ENCODE measurements around the gene XYLT1.

XYLT1 gene, protein sequence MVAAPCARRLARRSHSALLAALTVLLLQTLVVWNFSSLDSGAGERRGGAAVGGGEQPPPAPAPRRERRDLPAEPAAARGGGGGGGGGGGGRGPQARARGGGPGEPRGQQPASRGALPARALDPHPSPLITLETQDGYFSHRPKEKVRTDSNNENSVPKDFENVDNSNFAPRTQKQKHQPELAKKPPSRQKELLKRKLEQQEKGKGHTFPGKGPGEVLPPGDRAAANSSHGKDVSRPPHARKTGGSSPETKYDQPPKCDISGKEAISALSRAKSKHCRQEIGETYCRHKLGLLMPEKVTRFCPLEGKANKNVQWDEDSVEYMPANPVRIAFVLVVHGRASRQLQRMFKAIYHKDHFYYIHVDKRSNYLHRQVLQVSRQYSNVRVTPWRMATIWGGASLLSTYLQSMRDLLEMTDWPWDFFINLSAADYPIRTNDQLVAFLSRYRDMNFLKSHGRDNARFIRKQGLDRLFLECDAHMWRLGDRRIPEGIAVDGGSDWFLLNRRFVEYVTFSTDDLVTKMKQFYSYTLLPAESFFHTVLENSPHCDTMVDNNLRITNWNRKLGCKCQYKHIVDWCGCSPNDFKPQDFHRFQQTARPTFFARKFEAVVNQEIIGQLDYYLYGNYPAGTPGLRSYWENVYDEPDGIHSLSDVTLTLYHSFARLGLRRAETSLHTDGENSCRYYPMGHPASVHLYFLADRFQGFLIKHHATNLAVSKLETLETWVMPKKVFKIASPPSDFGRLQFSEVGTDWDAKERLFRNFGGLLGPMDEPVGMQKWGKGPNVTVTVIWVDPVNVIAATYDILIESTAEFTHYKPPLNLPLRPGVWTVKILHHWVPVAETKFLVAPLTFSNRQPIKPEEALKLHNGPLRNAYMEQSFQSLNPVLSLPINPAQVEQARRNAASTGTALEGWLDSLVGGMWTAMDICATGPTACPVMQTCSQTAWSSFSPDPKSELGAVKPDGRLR

DNA sequence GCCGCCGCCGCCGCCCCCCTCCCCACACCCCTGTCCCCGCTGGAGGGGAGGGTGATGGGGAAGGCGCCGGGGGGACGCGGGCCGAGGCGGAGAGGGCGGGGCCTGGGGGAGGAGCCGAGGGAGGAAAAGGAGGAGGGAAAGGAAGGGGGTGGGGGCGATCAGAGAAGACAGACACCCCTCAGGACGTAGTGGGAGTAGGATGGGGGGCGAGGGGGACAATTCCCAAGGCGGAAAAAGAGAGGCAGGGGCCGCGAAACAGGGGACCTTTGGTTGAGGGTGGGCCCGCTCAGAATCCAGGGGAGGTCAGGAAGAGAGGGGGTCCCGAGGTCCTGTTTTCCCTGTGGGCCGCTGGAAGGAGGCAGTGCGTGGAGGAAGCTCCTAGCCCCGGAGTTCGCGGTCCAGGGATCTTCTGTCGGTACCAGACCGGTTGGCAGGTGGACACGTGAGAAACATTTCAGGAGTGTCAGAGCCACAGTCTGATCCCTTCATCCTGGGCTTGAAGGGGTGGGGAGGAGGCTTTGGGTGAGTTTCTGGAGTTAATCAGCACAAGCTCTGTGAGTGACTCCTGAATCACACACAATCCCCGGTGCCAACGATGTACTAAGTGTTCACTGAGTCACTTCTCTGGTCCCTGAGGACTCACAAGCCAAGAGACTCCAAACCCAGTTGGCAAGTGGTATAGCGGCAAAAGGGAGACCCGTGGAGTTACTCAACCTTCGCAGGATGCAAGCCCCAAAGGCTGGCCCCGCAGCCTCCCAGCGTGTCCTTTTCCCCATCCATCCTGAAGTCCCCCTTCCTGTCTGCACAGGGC is at the start of gene XYLT1:
Gene XYLT1, minus strand, starts transcription at position 53 of the 811 bp plus-strand sequence. CDS start 164 bp downstream, outside the sequence.
- peak within 1 kb of the TSS; percentile 86 for H3K4me3 ChIP-seq (ENCODE audit: low read length)
- peak; percentile 98 for DNase-seq (ENCODE audit: low read depth)
- TF ChIP-seq, protein P1, sequence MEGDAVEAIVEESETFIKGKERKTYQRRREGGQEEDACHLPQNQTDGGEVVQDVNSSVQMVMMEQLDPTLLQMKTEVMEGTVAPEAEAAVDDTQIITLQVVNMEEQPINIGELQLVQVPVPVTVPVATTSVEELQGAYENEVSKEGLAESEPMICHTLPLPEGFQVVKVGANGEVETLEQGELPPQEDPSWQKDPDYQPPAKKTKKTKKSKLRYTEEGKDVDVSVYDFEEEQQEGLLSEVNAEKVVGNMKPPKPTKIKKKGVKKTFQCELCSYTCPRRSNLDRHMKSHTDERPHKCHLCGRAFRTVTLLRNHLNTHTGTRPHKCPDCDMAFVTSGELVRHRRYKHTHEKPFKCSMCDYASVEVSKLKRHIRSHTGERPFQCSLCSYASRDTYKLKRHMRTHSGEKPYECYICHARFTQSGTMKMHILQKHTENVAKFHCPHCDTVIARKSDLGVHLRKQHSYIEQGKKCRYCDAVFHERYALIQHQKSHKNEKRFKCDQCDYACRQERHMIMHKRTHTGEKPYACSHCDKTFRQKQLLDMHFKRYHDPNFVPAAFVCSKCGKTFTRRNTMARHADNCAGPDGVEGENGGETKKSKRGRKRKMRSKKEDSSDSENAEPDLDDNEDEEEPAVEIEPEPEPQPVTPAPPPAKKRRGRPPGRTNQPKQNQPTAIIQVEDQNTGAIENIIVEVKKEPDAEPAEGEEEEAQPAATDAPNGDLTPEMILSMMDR (conservative IDR thresholded peaks at IDR 0.05; ENCODE audit: low read length): no peak

DNA sequence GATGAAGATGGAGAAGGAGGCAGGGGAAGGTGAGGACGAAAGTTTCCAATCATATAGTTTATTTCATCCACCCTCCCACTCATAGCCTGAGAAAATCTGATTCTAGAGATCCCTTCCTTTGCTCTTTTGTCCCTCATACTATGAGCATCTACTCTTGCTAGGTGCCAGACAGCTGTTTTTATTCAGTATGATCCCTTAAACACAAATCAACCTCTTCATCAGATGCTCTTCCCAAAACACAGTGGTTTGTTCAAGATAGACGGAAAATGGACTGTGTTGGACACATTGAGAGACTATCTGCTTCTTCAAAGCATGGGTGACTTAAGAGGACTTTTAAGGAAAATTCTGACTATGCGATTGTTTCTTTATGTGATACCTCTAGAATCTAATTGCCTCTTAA is 49.4 kb upstream of the XYLT1 start:
- TF ChIP-seq, protein P1 (conservative IDR thresholded peaks at IDR 0.05; ENCODE audit: low read length): no peak
- no peak overlapping the region for H3K4me3 ChIP-seq (ENCODE audit: low read length)

DNA sequence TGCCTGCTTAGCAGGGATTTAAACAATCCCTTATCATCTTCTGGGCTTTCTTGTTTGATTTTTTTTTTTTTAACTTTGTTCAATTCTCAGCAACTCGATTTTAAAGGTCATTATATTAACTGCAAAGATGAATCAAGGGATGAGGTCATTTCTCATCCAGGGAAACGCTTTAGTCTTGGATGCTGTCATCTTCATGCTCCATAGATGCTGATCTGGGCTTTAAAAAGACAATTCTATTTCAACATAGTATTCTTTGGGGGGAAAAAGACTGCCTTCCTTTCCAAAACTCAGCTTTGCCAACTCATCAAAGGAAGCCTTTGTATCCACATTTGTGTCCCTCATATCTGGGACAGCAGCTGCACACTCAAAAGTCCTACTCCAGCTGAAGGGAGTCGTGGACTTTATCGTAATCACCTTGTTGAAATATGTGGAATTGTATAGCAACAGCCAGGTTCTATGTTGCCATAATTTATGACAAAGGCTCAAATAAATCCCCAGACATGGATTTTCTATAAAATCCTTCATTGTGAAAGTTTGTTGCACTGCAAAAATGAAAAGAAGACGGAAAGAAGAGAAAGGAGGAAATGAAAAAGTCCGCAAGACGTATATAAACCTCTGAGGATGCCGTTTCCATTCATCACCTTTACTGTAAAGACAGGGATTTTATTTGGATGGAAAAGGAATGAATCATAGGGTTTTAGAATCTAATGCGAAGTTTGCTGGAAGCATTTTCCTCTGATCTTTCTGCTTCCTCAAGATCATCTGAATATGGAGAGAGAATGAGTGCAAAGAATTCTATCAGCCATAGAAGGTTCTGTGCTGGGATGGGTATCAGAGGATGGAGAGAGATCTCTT is 48.6 kb upstream of the XYLT1 start:
- TF ChIP-seq, protein P1 (conservative IDR thresholded peaks at IDR 0.05; ENCODE audit: low read length): no peak
- peak; percentile 27 for DNase-seq (ENCODE audit: low read depth)
- H3K4me3 ChIP-seq (ENCODE audit: low read length): no peak overlapping the region

More for the DNA sequence above, 49.4 kb upstream of the XYLT1 start:
- no peak for DNase-seq (ENCODE audit: low read depth)

DNA sequence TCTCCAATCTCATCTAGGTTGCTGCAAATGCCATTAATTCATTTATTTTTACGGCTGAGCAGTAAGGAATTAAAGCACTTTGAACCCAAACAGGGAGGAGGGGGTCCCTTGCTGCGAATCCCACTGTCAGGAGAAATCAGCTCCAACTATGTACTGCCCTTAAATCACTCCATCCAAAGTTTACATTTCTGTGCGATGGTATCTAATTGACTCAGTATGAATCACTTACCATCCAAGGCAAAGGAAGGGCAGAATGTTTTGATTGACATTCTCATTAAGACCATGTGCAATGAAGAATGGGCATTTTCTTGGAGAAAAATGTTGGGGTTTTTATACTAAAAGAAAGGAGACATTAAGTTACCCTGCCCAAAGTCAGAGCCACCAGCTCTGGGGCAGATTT is 47.7 kb upstream of the XYLT1 start:
- TF ChIP-seq, protein P1 (conservative IDR thresholded peaks at IDR 0.05; ENCODE audit: low read length): no peak
- no peak overlapping the region for H3K4me3 ChIP-seq (ENCODE audit: low read length)
- DNase-seq (ENCODE audit: low read depth): peak; percentile 22

DNA sequence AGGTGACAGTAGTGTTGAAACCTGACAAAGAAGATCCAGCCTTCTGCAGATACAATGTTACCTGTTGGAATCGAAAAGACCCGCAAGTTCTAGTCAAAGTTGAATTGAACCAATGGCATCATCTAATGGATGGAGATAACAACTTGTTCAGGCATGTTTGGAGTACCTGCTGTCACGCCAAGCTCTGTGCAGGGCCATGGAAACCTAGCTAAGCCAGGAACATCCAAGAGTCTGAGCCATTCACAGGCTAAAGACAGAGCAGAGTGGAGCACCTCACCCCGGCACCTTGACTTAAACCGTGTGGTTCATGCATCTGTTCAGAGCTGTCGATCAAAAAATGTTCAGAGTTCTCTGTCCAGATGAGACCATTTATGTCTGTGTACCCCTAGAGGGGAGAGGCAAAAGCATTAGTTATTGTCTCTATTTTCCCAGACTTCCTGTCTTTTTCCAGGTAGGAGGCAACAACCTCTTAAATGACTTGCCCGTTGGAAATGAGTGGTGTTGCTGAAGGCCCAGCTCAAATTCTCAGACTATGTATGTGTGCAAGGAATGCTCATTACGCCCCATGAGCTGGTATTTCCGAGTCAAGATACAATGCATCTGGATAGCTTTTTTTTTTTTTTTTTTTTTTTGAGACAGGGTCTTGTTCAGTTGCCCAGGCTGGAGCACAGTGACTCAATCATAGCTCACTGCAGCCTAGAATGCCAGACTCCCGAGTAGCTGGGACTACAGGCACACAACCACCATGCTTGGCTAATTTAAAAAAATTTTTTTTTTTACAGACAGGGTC is 44.9 kb upstream of the XYLT1 start:
- TF ChIP-seq, protein P1 (conservative IDR thresholded peaks at IDR 0.05; ENCODE audit: low read length): no peak
- no peak overlapping the region for H3K4me3 ChIP-seq (ENCODE audit: low read length)
- peak; percentile 94 for DNase-seq (ENCODE audit: low read depth)
